Trophoblast cell (in vitro differentiated cells and primary cell): ENCODE data around the gene APOBEC3F.
"Not testable (repeated sequence)": the region's sequence is repeated elsewhere in the genome, so short reads cannot be mapped to it uniquely, and the experiment has no call there.

Experiments
- DNase-seq, 2 donors: peaks; one replicate each; pipeline ENCODE4 v3.0.0-alpha.2; 2016
- H2AFZ ChIP-seq: 2 replicates; pipeline ENCODE4 v1.6.1; 2013; ENCODE audit warnings: low read length, moderate library complexity, mild to moderate bottlenecking; ENCODE audit not compliant: insufficient read depth, poor library complexity
- H2AK5ac ChIP-seq: 2 replicates; pipeline ENCODE4 v1.6.1; 2013; ENCODE audit warnings: mild to moderate bottlenecking, low read length
- H2BK120ac ChIP-seq: 2 replicates; pipeline ENCODE4 v1.6.1; 2013; ENCODE audit warnings: low read length, mild to moderate bottlenecking, moderate library complexity; ENCODE audit not compliant: insufficient read depth, poor library complexity
- H2BK12ac ChIP-seq: 2 replicates; pipeline ENCODE4 v1.6.1; 2013; ENCODE audit warnings: mild to moderate bottlenecking, low read length, moderate library complexity
- H2BK5ac ChIP-seq: 2 replicates; pipeline ENCODE4 v1.6.1; 2013; ENCODE audit warnings: low read length, low read depth, moderate library complexity, mild to moderate bottlenecking; ENCODE audit not compliant: poor library complexity
- H3K14ac ChIP-seq: 2 replicates; pipeline ENCODE4 v1.6.1; 2013; ENCODE audit warnings: mild to moderate bottlenecking, low read length
- H3K18ac ChIP-seq: 2 replicates; pipeline ENCODE4 v1.6.1; 2013; ENCODE audit warnings: mild to moderate bottlenecking, low read length
- H3K23ac ChIP-seq: 2 replicates; pipeline ENCODE4 v1.6.1; 2013; ENCODE audit warnings: low read length
- H3K27ac ChIP-seq: 2 replicates; pipeline ENCODE4 v1.5.1; 2013; ENCODE audit warnings: low read depth, mild to moderate bottlenecking, inconsistent platforms, low read length, moderate library complexity
- H3K27me3 ChIP-seq: 2 replicates; pipeline ENCODE4 v1.6.1; 2013; ENCODE audit warnings: inconsistent platforms, mild to moderate bottlenecking, low read length, moderate library complexity; ENCODE audit not compliant: insufficient read depth
- H3K36me3 ChIP-seq, 2 experiments: 1 replicate in 1 of 2; 2 replicates in 1 of 2; pipeline ENCODE4 v1.6.1; 2013; ENCODE audit warnings: low read length in 2 of 2, mild to moderate bottlenecking in 2 of 2, moderate library complexity in 1 of 2; ENCODE audit not compliant: insufficient read depth in 2 of 2, control insufficient read depth in 1 of 2
- H3K4ac ChIP-seq: 2 replicates; pipeline ENCODE4 v1.6.1; 2013; ENCODE audit warnings: low read depth, mild to moderate bottlenecking, low read length, moderate library complexity
- H3K4me1 ChIP-seq, 2 experiments: 1 replicate in 1 of 2; 2 replicates in 1 of 2; pipeline ENCODE4 v1.6.1; 2013; ENCODE audit warnings: low read length in 2 of 2, mild to moderate bottlenecking in 2 of 2, moderate library complexity in 1 of 2; ENCODE audit not compliant: insufficient read depth in 2 of 2, control insufficient read depth in 1 of 2
- H3K4me2 ChIP-seq: 2 replicates; pipeline ENCODE4 v1.6.1; 2013; ENCODE audit warnings: inconsistent platforms, mild to moderate bottlenecking, low read length, moderate library complexity
- H3K4me3 ChIP-seq: 2 replicates; pipeline ENCODE4 v1.5.1; 2013; ENCODE audit warnings: mild to moderate bottlenecking, low read depth, low read length, inconsistent platforms
- H3K79me1 ChIP-seq: one replicate; pipeline ENCODE4 v1.6.1; 2013; ENCODE audit warnings: low read length
- H3K79me2 ChIP-seq: 2 replicates; pipeline ENCODE4 v1.6.1; 2013; ENCODE audit warnings: low read length, mild to moderate bottlenecking; ENCODE audit not compliant: control insufficient read depth, insufficient read depth, poor library complexity
- H3K9ac ChIP-seq: 2 replicates; pipeline ENCODE4 v1.6.1; 2013; ENCODE audit warnings: mild to moderate bottlenecking, low read length
- H3K9me3 ChIP-seq: 2 replicates; pipeline ENCODE4 v1.6.1; 2013; ENCODE audit warnings: low read depth, mild to moderate bottlenecking, control low read depth, inconsistent platforms, low read length; ENCODE audit not compliant: insufficient read depth
- H4K12ac ChIP-seq: 2 replicates; pipeline ENCODE4 v1.6.1; 2013; ENCODE audit warnings: low read depth, mild to moderate bottlenecking, low read length, moderate library complexity
- H4K8ac ChIP-seq: 2 replicates; pipeline ENCODE4 v1.6.1; 2013; ENCODE audit warnings: low read depth, mild to moderate bottlenecking, low read length, moderate library complexity
- H4K91ac ChIP-seq: one replicate; pipeline ENCODE4 v1.6.1; 2013; ENCODE audit warnings: low read depth, mild to moderate bottlenecking, low read length, moderate library complexity
- WGBS: extraction: QIAGEN DNeasy Blood & Tissue Kit; methylation state at CpG from one replicate; pipeline ENCODE4 v1.1.7; 2013; ENCODE audit warnings: missing lambda C conversion rate; ENCODE audit not compliant: insufficient read length, insufficient coverage; ENCODE audit errors: extremely low coverage; 5-methylcytosine and 5-hydroxymethylcytosine counted together

APOBEC3F gene

DNA sequence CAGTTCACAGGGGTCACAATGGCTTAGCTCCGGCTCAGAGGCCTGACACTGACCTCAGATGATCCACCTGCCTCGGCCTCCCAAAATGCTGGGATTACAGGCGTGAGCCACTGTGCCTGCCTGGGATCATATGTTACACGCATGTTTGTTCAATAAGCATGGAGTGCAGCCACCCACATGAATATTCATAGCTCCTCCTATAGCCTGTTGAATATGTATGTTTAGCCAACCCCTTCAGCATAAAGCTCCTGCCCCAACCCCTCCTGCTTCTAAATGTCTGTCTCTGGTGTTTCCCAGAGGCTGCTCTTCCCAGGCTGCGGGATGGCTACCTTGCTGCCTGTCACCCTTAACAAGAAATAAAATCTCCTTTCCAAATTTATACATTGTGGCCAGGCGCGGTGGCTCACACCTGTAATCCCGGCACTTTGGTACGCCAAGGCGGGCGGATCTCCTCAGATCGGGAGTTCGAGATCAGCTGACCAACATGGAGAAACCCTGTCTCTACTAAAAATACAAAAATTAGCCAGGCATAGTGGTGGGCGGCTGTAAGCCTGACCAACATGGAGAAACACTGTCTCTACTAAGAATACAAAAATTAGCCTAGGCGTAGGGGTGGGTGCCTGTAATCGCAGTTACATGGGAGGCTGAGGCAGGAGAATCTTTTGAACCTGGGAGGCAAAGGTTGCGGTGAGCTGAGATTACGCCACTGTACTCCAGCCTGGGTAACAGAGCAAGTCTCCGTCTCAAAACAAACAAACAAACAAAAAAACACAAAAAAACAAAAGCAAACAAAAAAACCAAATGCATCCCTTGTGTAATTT is 1.1 kb upstream of the APOBEC3F start:
- no CpG with 5 or more reads among the region's 19 CpGs for WGBS
- Histone ChIP-seq H4K8ac (no peak overlapping the region), H3K18ac (no peak overlapping the region), H3K9me3 (no peaks in the 10 kb centered on the region), H4K91ac (no peak overlapping the region), H3K4me2 (no peak overlapping the region), H4K12ac (no peak overlapping the region), H3K4ac (no peak overlapping the region), H2BK5ac (no peak overlapping the region), H2BK120ac (no peak overlapping the region), H3K23ac (no peak overlapping the region), H3K4me3 (no peak overlapping the region), H3K79me2 (peaks cover 2% of the 10 kb centered on the region), H3K27ac (no peak overlapping the region), H2AFZ (no peak overlapping the region), H3K36me3 (no peaks in the 10 kb centered on the region), H3K79me1 (no peaks in the 10 kb centered on the region), H3K14ac (no peak overlapping the region), H3K9ac (no peak overlapping the region), H3K27me3 (no peaks in the 10 kb centered on the region), H3K4me1 (peaks cover 2 to 5% of the 10 kb centered on the region in 2 experiments), H2BK12ac (no peak overlapping the region), H2AK5ac (no peak overlapping the region)
- DNase-seq, result no peak

DNA sequence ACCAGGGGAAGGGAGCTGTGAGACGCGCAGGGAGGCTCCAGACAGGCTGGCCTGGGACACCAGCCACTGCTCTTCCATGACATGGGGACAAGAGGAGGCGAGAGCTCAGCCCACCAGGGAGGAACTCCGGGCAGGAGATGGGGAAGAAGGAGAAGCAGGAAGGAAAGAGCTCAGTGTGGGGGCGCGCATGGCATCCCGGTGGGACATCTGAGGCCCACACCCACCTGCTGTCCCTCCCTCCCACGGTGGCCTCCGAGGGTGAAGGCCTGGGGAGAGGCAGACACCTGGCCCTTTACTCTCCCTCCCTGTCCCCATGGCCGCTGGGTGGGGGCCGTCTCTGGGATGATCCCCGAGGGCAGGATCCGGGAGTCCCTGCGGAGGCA is 518 bp upstream of the APOBEC3F start:
- Histone ChIP-seq H3K4me3 (peak overlapping the region; percentile 18), H4K8ac (peak overlapping the region; percentile 17), H2BK120ac (peak overlapping the region; percentile 11)
- H3K9me3 ChIP-seq, DNase-seq, H3K9ac ChIP-seq, H2BK12ac ChIP-seq, H2AK5ac ChIP-seq, H3K18ac ChIP-seq, H3K36me3 ChIP-seq, H3K27ac ChIP-seq, H3K79me2 ChIP-seq, H3K27me3 ChIP-seq, H3K4ac ChIP-seq, H3K4me1 ChIP-seq, H3K23ac ChIP-seq, H3K79me1 ChIP-seq, H3K4me2 ChIP-seq, H2AFZ ChIP-seq, H4K12ac ChIP-seq, H2BK5ac ChIP-seq, H4K91ac ChIP-seq, H3K14ac ChIP-seq: not testable (repeated sequence)
- no CpG with 5 or more reads among the region's 14 CpGs for WGBS

- no peak overlapping the region for H2AFZ ChIP-seq
- WGBS, result no CpG with 5 or more reads among the region's 7 CpGs
Measured at GRCh38 chr22:39041908-39042307, 1.2 kb downstream of the APOBEC3F start.

GRCh38 chr22:39043063-39043462 is 2.4 kb downstream of the APOBEC3F start:
- H3K27me3 ChIP-seq, H2AK5ac ChIP-seq, H2BK5ac ChIP-seq, H3K79me1 ChIP-seq, H3K4me3 ChIP-seq, H3K79me2 ChIP-seq, H2BK12ac ChIP-seq, H2BK120ac ChIP-seq, H3K4me1 ChIP-seq, H3K18ac ChIP-seq, DNase-seq, H4K8ac ChIP-seq, H3K27ac ChIP-seq, H3K9me3 ChIP-seq, H3K36me3 ChIP-seq, H2AFZ ChIP-seq, H4K91ac ChIP-seq, H3K14ac ChIP-seq, H3K23ac ChIP-seq, H3K9ac ChIP-seq, H3K4me2 ChIP-seq, H4K12ac ChIP-seq, H3K4ac ChIP-seq: not testable (repeated sequence)
- no CpG with 5 or more reads among the region's 18 CpGs for WGBS

More at GRCh38 chr22:39041908-39042307, 1.2 kb downstream of the APOBEC3F start:
- H2BK120ac ChIP-seq, result no peak overlapping the region
- H2BK5ac ChIP-seq, result no peak overlapping the region
- no peak overlapping the region for H3K14ac ChIP-seq
- no peak overlapping the region for H4K91ac ChIP-seq
- no peak overlapping the region for H2AK5ac ChIP-seq
- H3K18ac ChIP-seq, result peak overlapping the region; percentile 21
- no peaks in the 10 kb centered on the region for H3K9me3 ChIP-seq
- H3K4me1 ChIP-seq, result peaks cover 2 to 5% of the 10 kb centered on the region in 2 experiments
- H3K4me3 ChIP-seq, result no peak overlapping the region
- H3K27me3 ChIP-seq, result no peaks in the 10 kb centered on the region
- DNase-seq, result no peak
- no peak overlapping the region for H3K23ac ChIP-seq
- H3K36me3 ChIP-seq, result no peaks in the 10 kb centered on the region
- H3K4me2 ChIP-seq, result no peak overlapping the region
- H3K79me2 ChIP-seq, result peaks cover 2% of the 10 kb centered on the region
- H4K12ac ChIP-seq, result no peak overlapping the region
- H4K8ac ChIP-seq, result peak overlapping the region; percentile 70
- no peak overlapping the region for H3K27ac ChIP-seq
- no peak overlapping the region for H2BK12ac ChIP-seq
- H3K79me1 ChIP-seq, result no peaks in the 10 kb centered on the region
- H3K9ac ChIP-seq, result no peak overlapping the region
- no peak overlapping the region for H3K4ac ChIP-seq
